ENCODE measurements around the gene LAMTOR3.
A peak's percentile ranks its signal among the peaks of the same experiment; 100 is the strongest.

The LAMTOR3 gene

GRCh38 chr4:99917575-99917974, 23.3 kb upstream of the LAMTOR3 start:
- Histone ChIP-seq H3K4me3 (ENCODE audit: control insufficient read depth in 1 of 7, extremely low read depth in 1 of 7, insufficient read depth in 4 of 7, low read depth in 2 of 7, low read length in 6 of 7) (no peak overlapping the region), H3K36me3 (ENCODE audit: control insufficient read depth in 4 of 4, insufficient read depth in 4 of 4, low read length in 3 of 4) (peaks cover 15 to 48% (median 24%) of the 10 kb centered on the region in 4 experiments), H3K27ac (ENCODE audit: insufficient read depth in 1 of 2, low read depth in 1 of 2, low read length in 2 of 2, poor library complexity in 1 of 2, severe bottlenecking in 2 of 2) (no peak overlapping the region), H3K27me3 (replicated peaks in 2 of 5; ENCODE audit: control insufficient read depth in 4 of 5, insufficient read depth in 5 of 5, low read length in 4 of 5) (no peaks in the 10 kb centered on the region), H3K4me1 (ENCODE audit: control extremely low read depth in 1 of 4, control insufficient read depth in 4 of 4, insufficient read depth in 4 of 4, low read length in 3 of 4) (no peaks in the 10 kb centered on the region), H3K9me3 (ENCODE audit: control extremely low read depth in 1 of 5, control insufficient read depth in 4 of 5, insufficient read depth in 2 of 5, low read depth in 1 of 5, low read length in 4 of 5) (peaks cover 0 to 16% (median 8%) of the 10 kb centered on the region in 5 experiments)
- DNase-seq, result no peak
- CTCF ChIA-PET, result interaction anchor here (1.4 kb wide), 1 partner anchor 29 kb away, joined by 3 read pairs; no protein-coding TSS in a partner anchor
- 90% methylated on average over 2 of the region's 3 CpGs for WGBS (ENCODE audit: insufficient coverage)
- POLR2A ChIA-PET, result interaction anchor here (0.6 kb wide), 1 partner anchor 16 kb away, joined by 3 read pairs; no protein-coding TSS in a partner anchor

- H3K36me3 ChIP-seq (ENCODE audit: control insufficient read depth in 4 of 4, insufficient read depth in 4 of 4, low read length in 3 of 4), result peaks cover 15 to 40% (median 17%) of the 10 kb centered on the region in 4 experiments
- POLR2A ChIA-PET, result no interaction called here
- WGBS (ENCODE audit: insufficient coverage), result no CpG with 5 or more reads among the region's 2 CpGs
- H3K27ac ChIP-seq (ENCODE audit: insufficient read depth in 1 of 2, low read depth in 1 of 2, low read length in 2 of 2, poor library complexity in 1 of 2, severe bottlenecking in 2 of 2), result no peak overlapping the region
- CTCF ChIA-PET, result no interaction called here
- H3K9me3 ChIP-seq (ENCODE audit: control extremely low read depth in 1 of 5, control insufficient read depth in 4 of 5, insufficient read depth in 2 of 5, low read depth in 1 of 5, low read length in 4 of 5), result peaks cover 0 to 16% (median 8%) of the 10 kb centered on the region in 5 experiments
- no peak for DNase-seq
- H3K27me3 ChIP-seq (replicated peaks in 2 of 5; ENCODE audit: control insufficient read depth in 4 of 5, insufficient read depth in 5 of 5, low read length in 4 of 5), result no peaks in the 10 kb centered on the region
- H3K4me1 ChIP-seq (ENCODE audit: control extremely low read depth in 1 of 4, control insufficient read depth in 4 of 4, insufficient read depth in 4 of 4, low read length in 3 of 4), result no peaks in the 10 kb centered on the region
- no peak overlapping the region for H3K4me3 ChIP-seq (ENCODE audit: control insufficient read depth in 1 of 7, extremely low read depth in 1 of 7, insufficient read depth in 4 of 7, low read depth in 2 of 7, low read length in 6 of 7)
These were observed 21.2 kb upstream of the LAMTOR3 start for GRCh38 chr4:99915449-99915848.

- no peaks in the 10 kb centered on the region for H3K9me3 ChIP-seq (ENCODE audit: control extremely low read depth in 1 of 5, control insufficient read depth in 4 of 5, insufficient read depth in 2 of 5, low read depth in 1 of 5, low read length in 4 of 5)
- WGBS (ENCODE audit: insufficient coverage), result 97% methylated on average over 15 of the region's 16 CpGs
- peak overlapping the region in 1 of 2 experiments; percentile 49 for H3K27ac ChIP-seq (ENCODE audit: insufficient read depth in 1 of 2, low read depth in 1 of 2, low read length in 2 of 2, poor library complexity in 1 of 2, severe bottlenecking in 2 of 2)
- ChIA-PET CTCF (interaction anchor here (1.7 to 3.2 kb wide), 4 partner anchors 10 to 84 kb away, joined by 3 to 14 read pairs (median 11); partner anchors contain the start of gene DNAJB14), POLR2A (interaction anchor here (0.8 to 1.9 kb wide), 2 partner anchors 52 to 56 kb away, joined by 6 to 10 read pairs; partner anchors contain the start of gene DNAJB14)
- H3K27me3 ChIP-seq (replicated peaks in 2 of 5; ENCODE audit: control insufficient read depth in 4 of 5, insufficient read depth in 5 of 5, low read length in 4 of 5), result no peaks in the 10 kb centered on the region
- H3K4me1 ChIP-seq (ENCODE audit: control extremely low read depth in 1 of 4, control insufficient read depth in 4 of 4, insufficient read depth in 4 of 4, low read length in 3 of 4), result peaks cover 8 to 20% (median 16%) of the 10 kb centered on the region in 4 experiments
- DNase-seq, result no peak
- peak overlapping the region in 6 of 7 experiments; percentile 58 to 97 (median 80) for H3K4me3 ChIP-seq (ENCODE audit: control insufficient read depth in 1 of 7, extremely low read depth in 1 of 7, insufficient read depth in 4 of 7, low read depth in 2 of 7, low read length in 6 of 7)
- peaks cover 0 to 6% (median 1%) of the 10 kb centered on the region in 4 experiments for H3K36me3 ChIP-seq (ENCODE audit: control insufficient read depth in 4 of 4, insufficient read depth in 4 of 4, low read length in 3 of 4)
These were observed 771 bp upstream of the LAMTOR3 start for GRCh38 chr4:99894998-99895397.

GRCh38 chr4:99893839-99894160, 427 bp downstream of the LAMTOR3 start:
- DNase-seq, result no peak
- Histone ChIP-seq H3K27me3 (replicated peaks in 2 of 5; ENCODE audit: control insufficient read depth in 4 of 5, insufficient read depth in 5 of 5, low read length in 4 of 5) (no peaks in the 10 kb centered on the region), H3K4me1 (ENCODE audit: control extremely low read depth in 1 of 4, control insufficient read depth in 4 of 4, insufficient read depth in 4 of 4, low read length in 3 of 4) (peaks cover 8 to 24% (median 16%) of the 10 kb centered on the region in 4 experiments), H3K36me3 (ENCODE audit: control insufficient read depth in 4 of 4, insufficient read depth in 4 of 4, low read length in 3 of 4) (peaks cover 0 to 7% (median 1%) of the 10 kb centered on the region in 4 experiments), H3K9me3 (ENCODE audit: control extremely low read depth in 1 of 5, control insufficient read depth in 4 of 5, insufficient read depth in 2 of 5, low read depth in 1 of 5, low read length in 4 of 5) (no peaks in the 10 kb centered on the region), H3K4me3 (ENCODE audit: control insufficient read depth in 1 of 7, extremely low read depth in 1 of 7, insufficient read depth in 4 of 7, low read depth in 2 of 7, low read length in 6 of 7) (peak overlapping the region; percentile 74 to 97 (median 87)), H3K27ac (ENCODE audit: insufficient read depth in 1 of 2, low read depth in 1 of 2, low read length in 2 of 2, poor library complexity in 1 of 2, severe bottlenecking in 2 of 2) (peak overlapping the region; percentile 92 to 95)
- ChIA-PET CTCF (interaction anchor here (1.6 to 3.2 kb wide), 5 partner anchors 9 to 82 kb away, joined by 3 to 14 read pairs (median 10); partner anchors contain the start of gene DNAJB14), POLR2A (interaction anchor here (1.9 kb wide), 1 partner anchor 53 kb away, joined by 10 read pairs; the partner anchor contains the start of gene DNAJB14)
- WGBS (ENCODE audit: insufficient coverage), result 7% methylated on average over 4 of the region's 12 CpGs

GRCh38 chr4:99893029-99893428, 1.2 kb downstream of the LAMTOR3 start:
- POLR2A ChIA-PET, result interaction anchor here (1.9 kb wide), 1 partner anchor 54 kb away, joined by 10 read pairs; the partner anchor contains the start of gene DNAJB14
- peak overlapping the region in 1 of 2 experiments; percentile 95 for H3K27ac ChIP-seq (ENCODE audit: insufficient read depth in 1 of 2, low read depth in 1 of 2, low read length in 2 of 2, poor library complexity in 1 of 2, severe bottlenecking in 2 of 2)

GRCh38 chr4:99891351-99891750, 2.9 kb downstream of the LAMTOR3 start:
- CTCF ChIA-PET, result interaction anchor here (1.2 to 1.6 kb wide), 2 partner anchors 57 to 84 kb away, joined by 4 read pairs; no protein-coding TSS in a partner anchor
- Histone ChIP-seq H3K4me3 (ENCODE audit: control insufficient read depth in 1 of 7, extremely low read depth in 1 of 7, insufficient read depth in 4 of 7, low read depth in 2 of 7, low read length in 6 of 7) (no peak overlapping the region), H3K9me3 (ENCODE audit: control extremely low read depth in 1 of 5, control insufficient read depth in 4 of 5, insufficient read depth in 2 of 5, low read depth in 1 of 5, low read length in 4 of 5) (no peaks in the 10 kb centered on the region), H3K27ac (ENCODE audit: insufficient read depth in 1 of 2, low read depth in 1 of 2, low read length in 2 of 2, poor library complexity in 1 of 2, severe bottlenecking in 2 of 2) (no peak overlapping the region), H3K4me1 (ENCODE audit: control extremely low read depth in 1 of 4, control insufficient read depth in 4 of 4, insufficient read depth in 4 of 4, low read length in 3 of 4) (peaks cover 8 to 24% (median 16%) of the 10 kb centered on the region in 4 experiments), H3K27me3 (replicated peaks in 2 of 5; ENCODE audit: control insufficient read depth in 4 of 5, insufficient read depth in 5 of 5, low read length in 4 of 5) (no peaks in the 10 kb centered on the region), H3K36me3 (ENCODE audit: control insufficient read depth in 4 of 4, insufficient read depth in 4 of 4, low read length in 3 of 4) (peaks cover 3 to 17% (median 6%) of the 10 kb centered on the region in 4 experiments)
- peak in 2 of 3 donors; percentile 15 to 47 for DNase-seq
- POLR2A ChIA-PET, result no interaction called here
- WGBS (ENCODE audit: insufficient coverage), result no CpG with 5 or more reads among the region's 2 CpGs

More at GRCh38 chr4:99893029-99893428, 1.2 kb downstream of the LAMTOR3 start:
- Histone ChIP-seq H3K4me3 (ENCODE audit: control insufficient read depth in 1 of 7, extremely low read depth in 1 of 7, insufficient read depth in 4 of 7, low read depth in 2 of 7, low read length in 6 of 7) (peak overlapping the region in 5 of 7 experiments; percentile 80 to 97 (median 87)), H3K4me1 (ENCODE audit: control extremely low read depth in 1 of 4, control insufficient read depth in 4 of 4, insufficient read depth in 4 of 4, low read length in 3 of 4) (peaks cover 8 to 24% (median 16%) of the 10 kb centered on the region in 4 experiments), H3K27me3 (replicated peaks in 2 of 5; ENCODE audit: control insufficient read depth in 4 of 5, insufficient read depth in 5 of 5, low read length in 4 of 5) (no peaks in the 10 kb centered on the region), H3K9me3 (ENCODE audit: control extremely low read depth in 1 of 5, control insufficient read depth in 4 of 5, insufficient read depth in 2 of 5, low read depth in 1 of 5, low read length in 4 of 5) (no peaks in the 10 kb centered on the region), H3K36me3 (ENCODE audit: control insufficient read depth in 4 of 4, insufficient read depth in 4 of 4, low read length in 3 of 4) (peaks cover 0 to 5% (median 1%) of the 10 kb centered on the region in 4 experiments)
- CTCF ChIA-PET, result interaction anchor here (1.1 to 3.2 kb wide), 6 partner anchors 8 to 330 kb away, joined by 3 to 14 read pairs (median 7); partner anchors contain the start of genes DNAJB14 and H2AZ1
- no peak for DNase-seq
- WGBS (ENCODE audit: insufficient coverage), result 98% methylated on average over 7 of the region's 8 CpGs

- H3K27me3 ChIP-seq (replicated peaks in 2 of 5; ENCODE audit: control insufficient read depth in 4 of 5, insufficient read depth in 5 of 5, low read length in 4 of 5), result no peaks in the 10 kb centered on the region
- no peaks in the 10 kb centered on the region for H3K9me3 ChIP-seq (ENCODE audit: control extremely low read depth in 1 of 5, control insufficient read depth in 4 of 5, insufficient read depth in 2 of 5, low read depth in 1 of 5, low read length in 4 of 5)
- H3K27ac ChIP-seq (ENCODE audit: insufficient read depth in 1 of 2, low read depth in 1 of 2, low read length in 2 of 2, poor library complexity in 1 of 2, severe bottlenecking in 2 of 2), result no peak overlapping the region
- POLR2A ChIA-PET, result interaction anchor here (0.5 kb wide), 1 partner anchor 108 kb away, joined by 4 read pairs; no protein-coding TSS in a partner anchor
- 100% methylated on average over 4 of the region's 5 CpGs for WGBS (ENCODE audit: insufficient coverage)
- no peak for DNase-seq
- H3K4me1 ChIP-seq (ENCODE audit: control extremely low read depth in 1 of 4, control insufficient read depth in 4 of 4, insufficient read depth in 4 of 4, low read length in 3 of 4), result peaks cover 0 to 7% (median under 1%) of the 10 kb centered on the region in 4 experiments
- no peak overlapping the region for H3K4me3 ChIP-seq (ENCODE audit: control insufficient read depth in 1 of 7, extremely low read depth in 1 of 7, insufficient read depth in 4 of 7, low read depth in 2 of 7, low read length in 6 of 7)
- peaks cover 4 to 25% (median 12%) of the 10 kb centered on the region in 4 experiments for H3K36me3 ChIP-seq (ENCODE audit: control insufficient read depth in 4 of 4, insufficient read depth in 4 of 4, low read length in 3 of 4)
- CTCF ChIA-PET, result interaction anchor here (1.0 to 1.1 kb wide), 3 partner anchors 76 to 327 kb away, joined by 3 to 4 read pairs (median 3); no protein-coding TSS in a partner anchor
These were observed 6.4 kb downstream of the LAMTOR3 start for GRCh38 chr4:99887837-99888236.
